BLaER1 (cell line): ENCODE measurements around the gene MNDA.

Experiments
- H3K27ac ChIP-seq: shearing (Covaris generic); formaldehyde crosslinking; 2 replicates; pipeline ENCODE4 v1.8.1; 2022
- H3K27me3 ChIP-seq: shearing (Covaris generic); formaldehyde crosslinking; 2 replicates; pipeline ENCODE4 v1.8.1; 2022
- H3K36me3 ChIP-seq: shearing (Covaris generic); formaldehyde crosslinking; 2 replicates; pipeline ENCODE4 v1.8.1; 2022
- H3K4me1 ChIP-seq: shearing (Covaris generic); formaldehyde crosslinking; 2 replicates; pipeline ENCODE4 v1.8.1; 2022
- H3K4me2 ChIP-seq: shearing (Covaris generic); formaldehyde crosslinking; 2 replicates; pipeline ENCODE4 v1.8.1; 2022
- H3K4me3 ChIP-seq: shearing (Covaris generic); formaldehyde crosslinking; 2 replicates; pipeline ENCODE4 v1.8.1; 2022
- H3K9ac ChIP-seq: shearing (Covaris generic); formaldehyde crosslinking; 2 replicates; pipeline ENCODE4 v1.8.1; 2022
- H3K9me3 ChIP-seq: shearing (Covaris generic); formaldehyde crosslinking; 2 replicates; pipeline ENCODE4 v1.8.1; 2022
- H4K20me1 ChIP-seq: shearing (Covaris generic); formaldehyde crosslinking; 2 replicates; pipeline ENCODE4 v1.8.1; 2022
- Cebpa-rat ChIP-seq: shearing (Covaris generic); IDR thresholded peaks from 2 replicates; pipeline ENCODE4 v1.8.1; 2022

The MNDA gene

GRCh38 chr1:158809862-158810261, 21.3 kb upstream of the MNDA start:
- H3K9ac ChIP-seq, result no peak overlapping the region
- peaks cover 19% of the 10 kb centered on the region for H3K4me1 ChIP-seq
- no peaks in the 10 kb centered on the region for H3K36me3 ChIP-seq
- no peak overlapping the region for H3K4me3 ChIP-seq
- H3K9me3 ChIP-seq, result no peaks in the 10 kb centered on the region
- no peaks in the 10 kb centered on the region for H4K20me1 ChIP-seq
- H3K4me2 ChIP-seq, result peak overlapping the region; percentile 17; the same call in 1 of the 2 replicates
- no peak overlapping the region for H3K27ac ChIP-seq
- TF ChIP-seq Cebpa-rat, result no peak
- H3K27me3 ChIP-seq, result no peaks in the 10 kb centered on the region

- peaks cover 19% of the 10 kb centered on the region for H3K4me1 ChIP-seq
- no peaks in the 10 kb centered on the region for H4K20me1 ChIP-seq
- peak overlapping the region; percentile 17; the same call in 1 of the 2 replicates for H3K4me2 ChIP-seq
- no peaks in the 10 kb centered on the region for H3K36me3 ChIP-seq
- H3K9me3 ChIP-seq, result no peaks in the 10 kb centered on the region
- no peak for TF ChIP-seq Cebpa-rat
- H3K4me3 ChIP-seq, result no peak overlapping the region
- H3K27me3 ChIP-seq, result no peaks in the 10 kb centered on the region
- no peak overlapping the region for H3K27ac ChIP-seq
- no peak overlapping the region for H3K9ac ChIP-seq
Measured at GRCh38 chr1:158810311-158810710, 20.8 kb upstream of the MNDA start.

GRCh38 chr1:158812336-158812735, 18.8 kb upstream of the MNDA start:
- no peaks in the 10 kb centered on the region for H4K20me1 ChIP-seq
- no peak for TF ChIP-seq Cebpa-rat
- H3K9me3 ChIP-seq, result no peaks in the 10 kb centered on the region
- peaks cover 19% of the 10 kb centered on the region for H3K4me1 ChIP-seq
- no peaks in the 10 kb centered on the region for H3K27me3 ChIP-seq
- no peak overlapping the region for H3K4me2 ChIP-seq
- H3K4me3 ChIP-seq, result no peak overlapping the region
- H3K9ac ChIP-seq, result no peak overlapping the region
- H3K36me3 ChIP-seq, result no peaks in the 10 kb centered on the region
- H3K27ac ChIP-seq, result no peak overlapping the region

- H3K4me3 ChIP-seq, result no peak overlapping the region
- H3K27me3 ChIP-seq, result no peaks in the 10 kb centered on the region
- no peaks in the 10 kb centered on the region for H3K36me3 ChIP-seq
- peaks cover 19% of the 10 kb centered on the region for H3K4me1 ChIP-seq
- no peaks in the 10 kb centered on the region for H4K20me1 ChIP-seq
- H3K4me2 ChIP-seq, result peak overlapping the region; percentile 32
- no peak for TF ChIP-seq Cebpa-rat
- H3K9ac ChIP-seq, result no peak overlapping the region
- no peak overlapping the region for H3K27ac ChIP-seq
- no peaks in the 10 kb centered on the region for H3K9me3 ChIP-seq
Measured at GRCh38 chr1:158813164-158813563, 18.0 kb upstream of the MNDA start.

GRCh38 chr1:158814970-158815369, 16.2 kb upstream of the MNDA start:
- H3K4me1 ChIP-seq, result peaks cover 27% of the 10 kb centered on the region
- H3K36me3 ChIP-seq, result no peaks in the 10 kb centered on the region
- no peaks in the 10 kb centered on the region for H3K9me3 ChIP-seq
- H3K27ac ChIP-seq, result no peak overlapping the region
- H3K4me2 ChIP-seq, result no peak overlapping the region
- H3K27me3 ChIP-seq, result no peaks in the 10 kb centered on the region
- H3K4me3 ChIP-seq, result no peak overlapping the region
- H4K20me1 ChIP-seq, result no peaks in the 10 kb centered on the region
- TF ChIP-seq Cebpa-rat, result no peak
- no peak overlapping the region for H3K9ac ChIP-seq

GRCh38 chr1:158818560-158818959, 12.6 kb upstream of the MNDA start:
- peak overlapping the region; percentile 20; the same call in 1 of the 2 replicates for H3K4me2 ChIP-seq
- H3K4me1 ChIP-seq, result peaks cover 13% of the 10 kb centered on the region

DNA sequence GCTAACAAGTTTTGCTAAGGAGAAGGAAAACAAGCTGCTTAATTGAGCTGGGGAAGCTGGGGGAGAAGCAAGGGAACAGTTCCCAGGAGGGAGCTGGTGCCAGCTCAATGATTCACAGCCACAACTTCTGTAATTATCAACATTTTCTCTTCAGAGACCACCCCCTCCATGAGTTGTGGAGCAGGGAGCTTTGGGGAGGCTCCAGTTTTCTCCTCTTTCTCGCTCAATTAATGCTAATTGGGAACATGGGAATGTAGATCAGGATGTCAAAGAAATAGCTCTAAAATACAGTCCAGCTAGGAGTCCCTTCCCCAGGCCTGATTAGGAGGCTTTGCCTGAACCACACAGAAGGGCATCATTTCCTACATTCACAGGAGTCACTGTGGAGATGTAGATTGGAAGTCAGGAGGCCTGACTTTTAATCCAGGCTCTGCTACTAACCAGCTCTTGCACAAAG, 12.1 kb upstream of the MNDA start:
- Histone ChIP-seq H3K9me3 (no peaks in the 10 kb centered on the region), H3K27me3 (no peaks in the 10 kb centered on the region), H3K27ac (no peak overlapping the region), H3K9ac (no peak overlapping the region), H3K4me1 (peaks cover 10% of the 10 kb centered on the region; the same call in 1 of the 2 replicates), H3K4me2 (peak overlapping the region; percentile 20; the same call in 1 of the 2 replicates), H4K20me1 (no peaks in the 10 kb centered on the region), H3K4me3 (no peak overlapping the region), H3K36me3 (no peaks in the 10 kb centered on the region)
- TF ChIP-seq Cebpa-rat, result no peak

More at GRCh38 chr1:158818560-158818959, 12.6 kb upstream of the MNDA start:
- no peak overlapping the region for H3K4me3 ChIP-seq
- no peaks in the 10 kb centered on the region for H3K9me3 ChIP-seq
- H3K36me3 ChIP-seq, result no peaks in the 10 kb centered on the region
- no peak overlapping the region for H3K27ac ChIP-seq
- no peak overlapping the region for H3K9ac ChIP-seq
- H3K27me3 ChIP-seq, result no peaks in the 10 kb centered on the region
- no peak for TF ChIP-seq Cebpa-rat
- H4K20me1 ChIP-seq, result no peaks in the 10 kb centered on the region

GRCh38 chr1:158819461-158820443, 11.4 kb upstream of the MNDA start:
- Histone ChIP-seq H3K9me3 (0 out of 2 replicates have a peak, but pooled peaks cover under 1% of the 10 kb centered on the region), H3K27ac (no peak overlapping the region), H3K4me3 (no peak overlapping the region), H3K9ac (no peak overlapping the region), H3K27me3 (no peaks in the 10 kb centered on the region), H3K4me1 (peaks cover 10% of the 10 kb centered on the region; the same call in 1 of the 2 replicates), H3K4me2 (no peak overlapping the region), H3K36me3 (no peaks in the 10 kb centered on the region), H4K20me1 (no peaks in the 10 kb centered on the region)
- TF ChIP-seq Cebpa-rat, result no peak

- no peak for TF ChIP-seq Cebpa-rat
- Histone ChIP-seq H3K9me3 (0 out of 2 replicates have a peak, but pooled peaks cover 3% of the 10 kb centered on the region), H3K27me3 (no peaks in the 10 kb centered on the region), H3K36me3 (no peaks in the 10 kb centered on the region), H3K9ac (no peak overlapping the region), H3K27ac (no peak overlapping the region), H3K4me3 (no peak overlapping the region), H3K4me1 (peaks cover 10% of the 10 kb centered on the region; the same call in 1 of the 2 replicates), H3K4me2 (no peak overlapping the region), H4K20me1 (no peaks in the 10 kb centered on the region)
Measured at GRCh38 chr1:158821723-158822122, 9.4 kb upstream of the MNDA start.

GRCh38 chr1:158830074-158830677, 975 bp upstream of the MNDA start:
- no peak overlapping the region for H3K9ac ChIP-seq

More at GRCh38 chr1:158830074-158830677, 975 bp upstream of the MNDA start:
- no peak for TF ChIP-seq Cebpa-rat
- Histone ChIP-seq H3K27ac (no peak overlapping the region), H3K4me2 (no peak overlapping the region), H3K4me3 (no peak overlapping the region), H3K9me3 (peaks cover 22% of the 10 kb centered on the region), H3K27me3 (no peaks in the 10 kb centered on the region), H4K20me1 (no peaks in the 10 kb centered on the region), H3K36me3 (no peaks in the 10 kb centered on the region), H3K4me1 (no peaks in the 10 kb centered on the region)
